NB4 (cell line): ENCODE data around the gene ZNF679.

Experiments used
- MAX ChIP-seq: IDR thresholded peaks from 2 replicates; pipeline ENCODE4 v1.6.1; 2011; ENCODE audit warnings: low read depth, low read length
- MYC ChIP-seq: IDR thresholded peaks from 2 replicates; pipeline ENCODE4 v1.6.1; 2011; ENCODE audit warnings: low read depth, low read length
- POLR2A ChIP-seq: IDR thresholded peaks from 2 replicates; pipeline ENCODE4 v1.6.1; 2011; ENCODE audit warnings: mild to moderate bottlenecking; ENCODE audit not compliant: insufficient read length; ENCODE audit errors: extremely low read depth
- TF ChIP-seq, protein P1 (sequence below): IDR thresholded peaks from one replicate; pipeline ENCODE4 v1.5.1; 2012; ENCODE audit warnings: low read depth, low read length

GRCh38 chr7:64181586-64181985 lies 46.7 kb upstream of the ZNF679 start:
- TF ChIP-seq MYC, result no peak
- TF ChIP-seq, protein P1, sequence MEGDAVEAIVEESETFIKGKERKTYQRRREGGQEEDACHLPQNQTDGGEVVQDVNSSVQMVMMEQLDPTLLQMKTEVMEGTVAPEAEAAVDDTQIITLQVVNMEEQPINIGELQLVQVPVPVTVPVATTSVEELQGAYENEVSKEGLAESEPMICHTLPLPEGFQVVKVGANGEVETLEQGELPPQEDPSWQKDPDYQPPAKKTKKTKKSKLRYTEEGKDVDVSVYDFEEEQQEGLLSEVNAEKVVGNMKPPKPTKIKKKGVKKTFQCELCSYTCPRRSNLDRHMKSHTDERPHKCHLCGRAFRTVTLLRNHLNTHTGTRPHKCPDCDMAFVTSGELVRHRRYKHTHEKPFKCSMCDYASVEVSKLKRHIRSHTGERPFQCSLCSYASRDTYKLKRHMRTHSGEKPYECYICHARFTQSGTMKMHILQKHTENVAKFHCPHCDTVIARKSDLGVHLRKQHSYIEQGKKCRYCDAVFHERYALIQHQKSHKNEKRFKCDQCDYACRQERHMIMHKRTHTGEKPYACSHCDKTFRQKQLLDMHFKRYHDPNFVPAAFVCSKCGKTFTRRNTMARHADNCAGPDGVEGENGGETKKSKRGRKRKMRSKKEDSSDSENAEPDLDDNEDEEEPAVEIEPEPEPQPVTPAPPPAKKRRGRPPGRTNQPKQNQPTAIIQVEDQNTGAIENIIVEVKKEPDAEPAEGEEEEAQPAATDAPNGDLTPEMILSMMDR, result no peak
- no peak for TF ChIP-seq POLR2A
- TF ChIP-seq MAX, result no peak
